Suppressor macrophage treated with lipopolysaccharide for 4 hours (primary cell): ENCODE measurements around the gene PTBP1.
A peak's percentile ranks its signal among the peaks of the same experiment; 100 is the strongest.

Experiments
- DNase-seq: peaks from one replicate; pipeline ENCODE4 v3.0.0-alpha.2; 2020

The PTBP1 gene

DNA sequence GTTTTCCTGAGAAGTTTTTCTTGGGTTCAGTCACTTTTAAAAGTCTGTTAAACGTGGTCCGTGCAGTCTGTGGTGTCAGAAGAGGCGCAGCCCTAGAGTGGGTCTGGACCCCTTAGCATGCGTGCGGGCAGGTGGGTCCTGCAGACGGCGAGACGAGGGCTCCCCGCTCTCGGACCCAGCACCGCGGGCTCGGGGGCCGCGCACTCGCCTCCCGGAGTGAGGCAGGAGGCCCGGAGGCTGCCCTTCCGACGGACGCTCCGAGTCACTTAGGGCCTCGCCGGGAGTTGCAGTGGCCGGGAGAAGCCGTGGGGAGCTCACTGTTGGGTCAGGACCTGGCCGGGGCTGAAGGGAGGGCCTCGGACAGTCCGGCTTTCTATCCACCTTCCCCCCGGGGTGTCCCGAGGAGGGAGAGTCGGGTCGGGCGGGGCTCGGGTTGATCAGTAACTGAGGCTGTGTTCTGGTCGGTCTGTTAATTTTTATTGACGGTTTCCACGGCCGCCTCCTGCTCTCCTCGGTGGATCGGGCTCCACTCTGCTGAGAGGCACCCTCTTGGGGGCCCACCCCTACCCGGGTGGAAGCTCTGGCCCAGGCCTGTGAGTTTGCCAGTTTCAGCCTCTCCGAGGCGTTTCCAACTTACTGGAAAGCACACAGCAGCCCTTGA is 1.3 kb downstream of the PTBP1 start:
- peak; percentile 22 for DNase-seq

GRCh38 chr19:799076-799881 is 2.0 kb downstream of the PTBP1 start:
- DNase-seq, result peak; percentile 47

GRCh38 chr19:800360-801029 is 3.2 kb downstream of the PTBP1 start:
- no peak for DNase-seq

- no peak for DNase-seq
Observed at GRCh38 chr19:801030-801860, 4.0 kb downstream of the PTBP1 start.

DNA sequence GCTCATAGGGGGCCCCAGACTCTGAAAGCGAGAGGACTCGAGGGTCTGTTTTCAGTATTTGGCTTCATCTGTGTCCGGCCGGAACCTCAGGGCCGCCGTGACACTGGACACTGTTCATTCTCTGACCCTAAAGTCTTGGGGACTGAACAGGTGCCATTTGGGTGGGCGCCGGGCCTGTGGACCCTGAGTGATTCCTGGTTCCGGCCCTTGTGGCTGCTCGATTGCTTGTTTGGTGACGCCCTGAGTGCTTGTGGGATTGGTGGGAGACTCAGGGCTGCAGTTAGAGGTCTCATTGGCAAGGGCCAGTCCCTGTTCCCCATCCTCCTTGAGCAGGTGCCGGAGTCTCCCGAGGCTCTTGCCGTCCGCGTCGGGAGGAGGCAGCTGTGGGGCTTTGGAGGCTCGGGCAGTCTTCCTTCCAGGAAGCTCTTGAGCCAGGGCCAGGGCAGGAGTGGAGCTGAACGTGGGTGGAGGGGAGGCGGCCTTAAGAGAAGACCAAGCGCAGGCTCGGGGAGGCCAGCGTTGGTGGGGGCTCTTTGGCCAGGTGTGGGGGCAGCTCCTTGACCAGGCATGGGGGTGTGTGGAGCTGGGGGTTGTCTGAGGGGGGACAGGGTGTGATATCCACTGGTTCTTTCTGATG is 4.7 kb downstream of the PTBP1 start:
- no peak for DNase-seq

DNA sequence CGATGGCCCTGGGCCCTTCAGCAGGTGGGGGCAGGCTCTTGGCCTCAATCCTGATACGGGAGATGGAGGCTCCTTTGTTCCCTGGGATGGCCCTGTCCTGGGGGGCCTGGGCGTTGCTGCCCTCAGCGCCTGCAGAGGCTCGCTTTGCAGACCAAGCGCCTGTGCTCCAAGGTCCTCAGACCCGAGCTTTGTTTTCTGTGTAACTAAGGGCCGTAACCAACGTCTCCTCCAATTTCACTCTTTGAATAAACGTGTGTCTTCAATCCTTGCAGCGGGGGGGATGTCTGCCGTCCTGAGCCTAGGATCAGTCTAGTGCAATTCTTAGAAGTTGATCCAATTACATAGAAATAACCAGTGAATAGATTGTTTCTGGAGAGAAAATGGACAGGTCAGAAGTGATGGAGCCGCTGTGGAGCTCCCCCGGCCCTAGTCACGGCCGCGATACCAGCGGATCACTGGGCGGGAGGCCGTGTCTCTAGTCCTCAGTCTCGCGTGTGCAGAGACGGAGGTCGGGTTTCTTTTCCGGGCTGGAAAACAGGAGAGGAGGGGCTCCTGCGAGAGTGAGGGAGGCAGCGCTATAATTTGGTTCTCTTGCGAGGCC is 5.3 kb downstream of the PTBP1 start:
- no peak for DNase-seq

DNA sequence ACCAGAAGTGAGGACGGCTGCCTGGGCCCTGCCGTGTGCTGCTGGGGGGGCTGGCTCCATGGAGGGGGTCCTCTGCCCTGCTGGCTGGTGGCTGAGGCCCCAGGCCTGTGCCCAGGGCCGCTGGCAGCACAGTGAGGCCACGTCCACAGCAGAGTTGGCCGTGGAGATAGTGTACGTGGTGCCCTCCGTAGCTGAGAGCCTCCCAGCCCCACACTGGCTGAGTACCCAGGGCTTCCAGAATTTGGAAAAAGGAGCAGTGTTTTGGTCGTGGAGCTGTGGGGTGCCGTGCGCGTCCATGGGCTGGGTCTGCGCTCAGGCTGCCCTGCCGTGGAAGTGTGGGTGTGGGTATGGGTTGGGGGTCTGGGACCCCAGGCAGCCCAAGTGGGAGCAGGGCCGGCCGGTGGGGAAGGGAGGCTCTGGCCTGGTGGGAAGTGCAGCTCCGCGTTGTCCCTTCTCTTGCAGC is 5.9 kb downstream of the PTBP1 start:
- DNase-seq, result no peak

DNA sequence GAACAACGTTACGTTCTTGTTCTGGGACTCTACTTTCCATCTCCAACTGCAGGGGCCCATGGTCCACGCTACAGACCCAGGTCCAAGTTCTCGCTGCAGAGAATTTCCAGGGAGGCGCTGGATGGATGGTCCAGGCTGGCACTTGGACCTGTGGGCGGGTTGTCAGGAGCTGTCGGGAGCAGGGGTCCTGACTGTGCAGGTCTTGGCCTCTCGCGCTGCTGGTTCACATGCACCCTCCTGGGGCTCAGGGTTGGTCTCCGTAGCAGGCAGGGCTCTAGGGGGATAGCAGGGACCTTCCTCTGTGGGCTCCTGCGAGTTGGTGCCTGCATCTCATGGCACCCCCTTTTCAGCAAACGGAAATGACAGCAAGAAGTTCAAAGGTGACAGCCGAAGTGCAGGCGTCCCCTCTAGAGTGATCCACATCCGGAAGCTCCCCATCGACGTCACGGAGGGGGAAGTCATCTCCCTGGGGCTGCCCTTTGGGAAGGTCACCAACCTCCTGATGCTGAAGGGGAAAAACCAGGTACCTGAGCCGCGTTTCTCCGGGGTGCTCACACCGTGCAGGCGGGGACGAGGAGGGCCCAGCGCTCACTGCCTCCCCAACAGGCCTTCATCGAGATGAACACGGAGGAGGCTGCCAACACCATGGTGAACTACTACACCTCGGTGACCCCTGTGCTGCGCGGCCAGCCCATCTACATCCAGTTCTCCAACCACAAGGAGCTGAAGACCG is 6.6 kb downstream of the PTBP1 start:
- DNase-seq, result no peak

- DNase-seq, result no peak
Observed at GRCh38 chr19:804419-805165, 7.3 kb downstream of the PTBP1 start.

GRCh38 chr19:805166-805551 is 7.9 kb downstream of the PTBP1 start:
- DNase-seq, result no peak

DNA sequence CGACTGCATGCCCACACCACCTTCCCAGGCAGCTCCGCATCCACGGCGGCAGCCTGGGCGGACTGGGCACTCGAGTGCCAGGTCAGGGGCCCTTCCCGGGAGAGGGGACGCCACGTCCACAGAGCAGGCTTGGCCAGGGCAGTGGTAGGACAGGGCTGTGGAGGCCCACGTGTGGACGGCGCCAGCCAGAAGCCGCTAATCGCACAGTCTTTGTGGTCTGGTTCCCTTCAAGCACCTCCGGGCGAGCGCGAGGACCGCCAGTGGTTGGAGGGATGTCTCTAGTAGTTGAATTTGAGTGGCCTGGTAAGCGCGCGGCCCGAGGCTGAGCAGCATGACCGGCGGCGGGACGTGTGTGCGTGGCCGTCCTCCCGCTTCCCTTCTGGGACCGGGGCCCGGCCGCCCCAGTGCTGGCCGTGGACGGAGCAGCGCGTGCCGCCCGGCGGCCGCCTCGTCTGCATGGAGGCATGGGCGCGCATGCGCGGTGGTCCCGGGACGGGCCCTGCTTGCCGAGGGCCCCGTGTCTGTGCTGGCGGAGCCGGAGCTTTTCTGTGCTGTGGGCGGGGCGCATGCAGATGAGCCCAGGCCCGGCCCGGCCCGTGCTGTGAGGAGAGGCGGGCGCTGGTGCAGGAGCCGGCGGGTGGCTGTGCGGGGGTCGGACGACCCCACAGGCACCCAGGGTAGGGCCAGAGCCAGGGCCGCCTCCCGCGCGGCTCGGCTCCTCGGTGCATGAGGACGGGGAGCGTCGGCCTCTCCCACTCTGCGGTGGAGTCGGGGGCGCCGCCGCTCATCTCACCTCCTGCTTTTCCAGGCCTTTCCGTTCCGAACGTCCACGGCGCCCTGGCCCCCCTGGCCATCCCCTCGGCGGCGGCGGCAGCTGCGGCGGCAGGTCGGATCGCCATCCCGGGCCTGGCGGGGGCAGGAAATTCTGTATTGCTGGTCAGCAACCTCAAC is 8.6 kb downstream of the PTBP1 start:
- DNase-seq, result no peak

- DNase-seq, result no peak
Observed at GRCh38 chr19:806815-807421, 9.7 kb downstream of the PTBP1 start.

DNA sequence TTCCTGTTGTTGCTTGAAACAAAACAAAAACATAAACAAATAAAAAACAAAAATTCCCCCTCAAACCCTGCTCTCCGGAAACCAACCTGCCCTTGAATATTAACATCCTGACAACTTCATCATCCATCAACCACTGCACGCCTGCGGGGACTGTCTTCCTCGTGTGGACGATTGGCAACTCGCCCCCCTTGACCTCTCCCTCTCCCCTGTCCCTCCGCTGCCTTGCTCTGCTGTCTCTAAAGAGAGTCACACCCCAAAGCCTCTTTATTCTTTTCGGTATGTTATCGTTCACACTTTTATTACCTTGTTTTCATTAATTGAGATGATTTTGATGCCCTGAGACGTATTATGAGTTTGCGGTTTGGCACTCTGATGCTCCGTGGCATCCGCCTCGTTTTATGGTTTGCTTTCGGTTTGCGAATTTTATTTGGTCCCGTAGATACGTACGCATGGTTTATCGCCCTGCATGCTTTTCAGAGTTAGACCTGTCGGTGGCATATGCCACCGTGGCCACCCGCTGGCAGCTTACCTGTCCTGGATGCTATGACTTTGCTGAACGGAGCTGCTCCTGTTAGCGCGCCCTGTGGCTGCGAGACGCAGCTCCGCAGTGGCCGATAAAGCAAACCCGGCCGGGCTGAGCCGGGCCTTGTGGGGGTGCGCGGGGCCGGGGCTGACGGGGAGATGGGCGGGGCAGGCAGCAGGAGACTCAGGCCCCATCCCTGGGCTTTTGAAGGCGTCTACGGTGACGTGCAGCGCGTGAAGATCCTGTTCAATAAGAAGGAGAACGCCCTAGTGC is 10.6 kb downstream of the PTBP1 start:
- no peak for DNase-seq

- no peak for DNase-seq
Observed at GRCh38 chr19:808423-808775, 11.1 kb downstream of the PTBP1 start.

DNA sequence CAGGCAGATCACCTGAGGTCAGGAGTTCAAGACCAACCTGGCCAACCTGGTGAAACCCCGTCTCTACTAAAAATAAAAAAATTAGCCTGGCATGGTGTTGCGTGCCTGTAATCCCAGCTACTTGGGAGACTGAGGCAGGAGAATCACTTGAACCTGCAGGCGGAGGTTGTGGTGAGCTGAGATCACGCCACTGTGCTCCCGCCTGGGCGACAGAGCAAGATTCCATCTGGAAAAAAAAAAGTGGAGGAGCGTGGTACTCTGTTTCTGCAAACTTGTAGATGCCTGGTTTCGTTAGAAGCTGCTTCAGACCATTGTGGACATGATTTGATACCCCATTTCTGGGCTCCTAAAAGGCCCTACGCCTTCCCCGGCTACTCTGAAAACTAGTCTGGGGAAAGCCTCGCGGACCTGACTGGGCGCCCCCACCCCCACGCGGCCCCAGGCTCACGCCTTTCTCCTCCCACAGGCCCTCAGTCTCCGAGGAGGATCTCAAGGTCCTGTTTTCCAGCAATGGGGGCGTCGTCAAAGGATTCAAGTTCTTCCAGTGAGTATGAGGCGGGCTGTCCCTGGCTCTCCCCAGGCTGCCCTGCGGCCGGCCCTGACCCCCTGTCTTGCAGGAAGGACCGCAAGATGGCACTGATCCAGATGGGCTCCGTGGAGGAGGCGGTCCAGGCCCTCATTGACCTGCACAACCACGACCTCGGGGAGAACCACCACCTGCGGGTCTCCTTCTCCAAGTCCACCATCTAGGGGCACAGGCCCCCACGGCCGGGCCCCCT is 13.0 kb downstream of the PTBP1 start:
- DNase-seq, result no peak

GRCh38 chr19:810883-811489 is 13.7 kb downstream of the PTBP1 start:
- no peak for DNase-seq

GRCh38 chr19:811506-812048 is 14.3 kb downstream of the PTBP1 start:
- DNase-seq, result no peak
